AG10803 (cell line): ENCODE results near the gene SETD5.
"Not testable (repeated sequence)": the region's sequence is repeated elsewhere in the genome, so short reads cannot be mapped to it uniquely, and the experiment has no call there.

Experiments
- DNase-seq: peaks from one replicate; pipeline ENCODE4 v3.0.0; 2010; ENCODE audit warnings: low read depth
- H3K4me3 ChIP-seq: 2 replicates; pipeline ENCODE4 v1.5.1; 2011; ENCODE audit warnings: mild to moderate bottlenecking, low read length, control low read depth
- CTCF ChIP-seq: conservative IDR thresholded peaks from 2 replicates; pipeline ENCODE4 v1.5.1; 2011; ENCODE audit warnings: mild to moderate bottlenecking, low read length, control low read depth, inconsistent platforms

SETD5 gene

DNA sequence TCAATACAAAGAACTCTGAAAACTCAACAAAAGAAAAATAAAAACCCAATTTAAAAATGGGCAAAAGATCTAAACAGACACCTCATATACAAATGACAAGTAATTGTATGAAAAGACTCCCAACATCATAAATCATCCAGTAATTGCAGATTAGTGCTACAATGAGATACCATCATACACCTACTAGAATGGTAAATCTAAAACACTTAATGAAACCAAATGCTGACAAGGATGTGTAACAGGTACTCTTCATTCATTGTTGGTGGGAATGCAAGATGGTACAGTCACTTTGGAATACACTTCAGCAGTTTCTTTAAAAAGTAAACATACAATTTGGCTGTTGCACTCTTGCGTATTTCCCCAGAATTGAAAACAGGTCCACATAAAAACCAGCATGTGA lies 87.8 kb downstream of the SETD5 start:
- TF ChIP-seq CTCF, result no peak
- H3K4me3 ChIP-seq, result no peak overlapping the region
- DNase-seq, result no peak

- DNase-seq, result peak; percentile 6
- TF ChIP-seq CTCF, result no peak
- H3K4me3 ChIP-seq, result no peak overlapping the region
Measured at GRCh38 chr3:9491506-9491905, 94.1 kb downstream of the SETD5 start.

DNA sequence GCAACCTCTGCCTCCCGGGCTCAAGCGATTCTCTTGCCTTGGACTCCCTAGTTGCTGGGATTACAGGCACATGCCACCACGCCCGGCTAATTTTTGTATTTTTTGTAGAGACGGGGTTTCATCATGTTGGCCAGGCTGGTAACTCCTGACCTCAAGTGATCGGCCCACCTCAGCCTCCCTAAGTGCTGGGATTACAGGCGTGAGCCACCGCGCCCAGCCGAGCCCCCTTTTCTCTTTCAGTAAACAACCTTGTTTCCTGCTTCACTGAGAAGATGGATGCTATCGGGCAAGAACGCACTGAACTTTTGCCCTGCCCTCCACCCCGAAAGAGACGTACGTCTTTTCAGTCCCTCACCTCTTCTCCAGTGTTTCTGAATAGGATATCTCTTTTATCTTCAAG lies 96.6 kb downstream of the SETD5 start:
- not testable (repeated sequence) for DNase-seq

GRCh38 chr3:9496893-9497292 lies 99.5 kb downstream of the SETD5 start:
- no peak for DNase-seq
- no peak overlapping the region for H3K4me3 ChIP-seq
- TF ChIP-seq CTCF, result no peak

More for the DNA sequence above, 96.6 kb downstream of the SETD5 start:
- not testable (repeated sequence) for H3K4me3 ChIP-seq

GRCh38 chr3:9497821-9498565 lies 100.6 kb downstream of the SETD5 start:
- no peak for TF ChIP-seq CTCF
- no peak overlapping the region for H3K4me3 ChIP-seq
- peak; percentile 21 for DNase-seq

DNA sequence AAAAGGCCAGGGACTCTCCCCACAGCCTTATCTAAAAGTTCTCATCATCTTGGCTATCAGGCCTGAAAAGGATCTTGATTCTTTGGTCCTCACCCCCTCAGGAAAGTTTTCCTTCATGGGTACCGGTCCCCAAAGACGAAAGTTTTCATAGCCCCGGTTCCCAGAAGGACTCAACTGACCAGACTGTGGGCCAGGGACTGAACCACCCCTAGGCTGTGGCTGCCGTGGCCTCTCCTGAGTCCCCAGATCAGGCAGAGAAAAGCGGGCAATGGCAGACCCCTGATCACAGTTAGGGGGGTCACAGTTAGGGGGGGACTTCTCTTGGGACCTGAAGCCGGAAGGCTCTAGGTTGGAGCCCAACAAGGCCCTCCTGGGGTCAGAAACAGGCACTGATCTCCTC lies 101.4 kb downstream of the SETD5 start:
- no peak overlapping the region for H3K4me3 ChIP-seq
- DNase-seq, result no peak
- TF ChIP-seq CTCF, result no peak

DNA sequence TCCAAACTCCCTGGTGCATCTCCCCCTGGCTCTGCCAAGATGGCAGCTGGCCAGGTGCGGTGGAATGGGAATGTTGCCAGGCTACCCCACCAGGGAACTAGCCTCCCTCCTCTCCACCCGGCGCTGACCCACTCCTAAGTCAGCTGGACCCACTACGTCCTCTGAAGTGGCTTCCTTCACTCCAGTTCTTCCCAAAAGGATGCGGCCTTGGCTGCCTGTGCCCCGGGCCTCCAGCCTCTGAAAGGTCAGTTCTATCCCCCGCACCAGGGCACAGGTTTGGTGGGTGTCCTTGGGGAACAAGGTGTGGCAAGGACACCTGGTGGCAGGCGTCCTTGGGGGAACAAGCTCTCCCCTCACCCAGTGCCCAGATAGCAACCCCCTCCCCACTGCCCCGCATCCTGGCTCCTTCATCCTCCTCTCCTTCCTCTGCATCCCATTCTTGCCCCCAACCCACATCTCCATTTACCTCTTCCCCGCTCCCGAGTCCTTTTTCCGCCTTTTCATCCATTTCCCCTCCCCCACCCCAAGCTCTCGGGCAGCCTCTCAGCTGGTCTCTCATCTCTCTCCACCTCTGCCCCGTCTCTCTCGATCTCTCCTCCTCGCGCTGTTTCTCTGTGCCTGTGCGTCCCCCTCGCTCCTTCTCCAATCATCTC lies 102.2 kb downstream of the SETD5 start:
- no peak overlapping the region for H3K4me3 ChIP-seq
- TF ChIP-seq CTCF, result no peak
- DNase-seq, result no peak
